ENCODE data around the gene DMD.
"Not testable (repeated sequence)": the region's sequence is repeated elsewhere in the genome, so short reads cannot be mapped to it uniquely, and the experiment has no call there.

Gene DMD

DNA sequence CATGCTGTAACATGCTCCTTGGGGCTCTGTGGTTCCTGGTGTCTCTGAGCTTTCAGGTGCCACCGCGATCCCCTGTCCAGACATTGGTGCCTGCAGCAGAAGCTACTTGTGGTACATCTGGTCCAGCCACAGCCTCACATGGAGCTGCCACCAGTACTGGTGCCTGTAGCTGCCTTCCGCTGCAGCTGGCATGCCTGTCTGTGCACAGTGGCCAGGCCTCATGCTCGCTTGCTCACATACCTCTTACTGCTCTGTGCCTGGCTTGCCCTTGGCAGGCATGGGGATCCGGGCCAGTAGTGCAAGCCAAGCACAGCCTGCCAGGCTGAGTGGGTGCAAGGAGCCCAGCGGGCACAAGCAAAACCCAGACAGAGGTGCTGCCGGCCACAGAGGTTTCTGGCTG, 618.6 kb downstream of the DMD start:
- Mint-ChIP-seq H3K27ac (no peak overlapping the region), H3K27me3 (no peaks in the 10 kb centered on the region), H3K9me3 (peaks cover 3% of the 10 kb centered on the region), H3K4me1 (no peaks in the 10 kb centered on the region), H3K36me3 (no peaks in the 10 kb centered on the region), H3K4me3 (no peak overlapping the region)
- ATAC-seq = no peak

DNA sequence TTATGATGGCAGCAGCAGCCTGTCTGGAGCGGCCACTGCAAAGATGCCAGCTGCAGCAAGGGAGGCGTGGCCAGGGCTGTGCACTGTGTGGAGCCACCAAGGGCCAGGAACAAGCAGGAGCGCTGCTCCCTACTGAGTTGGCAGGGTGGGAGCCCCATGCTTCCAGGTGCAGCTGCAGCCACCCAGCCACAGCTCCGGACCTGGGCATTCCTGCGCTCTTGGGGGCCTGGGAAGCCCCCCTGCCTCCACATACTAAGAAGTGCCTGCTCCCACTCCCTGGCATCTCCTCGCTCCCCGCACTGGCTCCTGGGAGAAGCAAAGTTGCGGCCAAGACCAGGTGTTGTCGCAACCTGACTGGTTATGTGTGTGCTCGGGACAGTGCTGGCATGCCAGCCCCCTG, 619.8 kb downstream of the DMD start:
- H3K27me3 Mint-ChIP-seq = no peaks in the 10 kb centered on the region
- H3K27ac Mint-ChIP-seq = no peak overlapping the region
- no peak overlapping the region for H3K4me3 Mint-ChIP-seq
- H3K36me3 Mint-ChIP-seq = no peaks in the 10 kb centered on the region
- peaks cover 3% of the 10 kb centered on the region for H3K9me3 Mint-ChIP-seq
- H3K4me1 Mint-ChIP-seq = no peaks in the 10 kb centered on the region
- ATAC-seq = no peak

DNA sequence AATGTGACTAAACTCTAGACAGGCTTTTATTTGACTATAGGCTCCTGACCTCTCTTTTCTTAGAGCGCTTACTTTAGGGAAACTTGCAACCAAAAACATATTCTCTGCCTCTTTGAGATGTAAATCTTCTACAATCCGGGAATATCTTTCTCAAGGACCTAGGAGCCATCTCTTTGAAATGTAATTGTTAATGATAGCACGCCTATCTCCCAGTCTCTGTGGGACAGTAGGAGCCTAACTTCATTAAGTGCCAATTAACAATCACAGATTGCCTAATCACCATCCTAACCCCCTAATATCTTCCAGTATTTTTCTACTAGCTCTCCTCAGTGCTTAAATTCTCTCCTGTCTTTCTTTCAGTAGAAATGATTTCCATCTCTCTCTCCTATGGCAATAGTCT, 628.6 kb downstream of the DMD start:
- Mint-ChIP-seq H3K36me3 (no peaks in the 10 kb centered on the region), H3K4me3 (no peak overlapping the region), H3K27ac (no peak overlapping the region), H3K4me1 (no peaks in the 10 kb centered on the region), H3K27me3 (no peaks in the 10 kb centered on the region), H3K9me3 (no peaks in the 10 kb centered on the region)
- ATAC-seq = no peak

DNA sequence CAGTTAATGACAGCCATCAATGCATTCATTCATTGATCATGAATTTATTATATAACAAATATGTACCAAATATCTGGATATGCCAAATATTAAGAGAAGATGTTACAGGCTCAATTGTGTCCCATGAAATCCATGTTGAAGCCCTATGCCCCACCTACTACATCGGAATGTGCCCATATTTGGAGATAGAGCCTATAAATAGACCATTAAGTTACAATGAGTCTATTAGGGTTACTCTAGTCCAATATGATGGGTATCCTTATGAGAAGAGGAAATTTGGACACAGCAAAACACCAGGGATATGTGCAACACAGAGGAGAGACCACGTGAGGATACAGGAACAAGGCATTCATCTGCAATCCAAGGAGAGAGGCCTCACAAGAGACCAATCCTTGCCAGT, 634.5 kb downstream of the DMD start:
- no peaks in the 10 kb centered on the region for H3K36me3 Mint-ChIP-seq
- H3K9me3 Mint-ChIP-seq = no peaks in the 10 kb centered on the region
- no peak overlapping the region for H3K27ac Mint-ChIP-seq
- no peaks in the 10 kb centered on the region for H3K27me3 Mint-ChIP-seq
- no peak for ATAC-seq
- no peak overlapping the region for H3K4me3 Mint-ChIP-seq
- no peaks in the 10 kb centered on the region for H3K4me1 Mint-ChIP-seq

DNA sequence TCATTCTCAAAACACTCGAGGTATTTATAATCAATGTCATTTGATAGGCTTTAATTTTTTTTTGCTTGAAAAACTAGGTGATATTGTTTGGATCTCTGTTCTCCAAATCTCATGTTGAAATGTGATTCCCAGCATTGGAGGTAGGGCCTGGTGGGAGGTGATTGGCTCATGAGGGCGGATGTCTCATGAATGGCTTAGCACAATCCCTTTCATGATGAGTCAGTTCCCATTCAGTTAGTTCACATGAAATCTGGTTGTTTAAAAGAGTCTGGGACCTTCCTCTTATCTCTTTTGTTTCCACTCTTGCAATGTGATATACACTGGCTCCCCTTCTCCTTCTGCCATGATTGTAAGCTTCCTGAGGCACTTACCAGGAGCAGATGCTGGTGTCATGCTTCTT, 638.7 kb downstream of the DMD start:
- H3K4me3 Mint-ChIP-seq = no peak overlapping the region
- no peaks in the 10 kb centered on the region for H3K27me3 Mint-ChIP-seq
- no peaks in the 10 kb centered on the region for H3K4me1 Mint-ChIP-seq
- no peak for ATAC-seq
- no peaks in the 10 kb centered on the region for H3K36me3 Mint-ChIP-seq
- no peak overlapping the region for H3K27ac Mint-ChIP-seq
- H3K9me3 Mint-ChIP-seq = no peaks in the 10 kb centered on the region

DNA sequence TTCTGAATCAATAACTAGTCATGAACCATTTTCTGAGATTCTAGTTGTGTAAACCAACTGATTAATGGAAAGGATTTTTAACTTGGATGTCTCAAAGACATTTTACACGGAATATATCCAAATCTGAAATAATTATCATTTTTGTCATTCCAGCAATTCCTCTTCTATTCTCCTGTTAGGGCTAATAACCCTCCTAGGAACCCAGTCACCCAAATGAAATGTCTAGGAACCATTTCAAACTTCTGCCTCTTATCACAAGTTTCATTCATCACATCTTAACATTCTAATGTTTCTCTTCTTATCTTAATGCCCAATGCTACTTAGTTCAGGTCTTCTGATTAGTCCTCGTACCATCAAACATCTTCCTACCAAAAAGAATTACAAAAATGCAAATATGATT, 639.8 kb downstream of the DMD start:
- no peak overlapping the region for H3K4me3 Mint-ChIP-seq

DNA sequence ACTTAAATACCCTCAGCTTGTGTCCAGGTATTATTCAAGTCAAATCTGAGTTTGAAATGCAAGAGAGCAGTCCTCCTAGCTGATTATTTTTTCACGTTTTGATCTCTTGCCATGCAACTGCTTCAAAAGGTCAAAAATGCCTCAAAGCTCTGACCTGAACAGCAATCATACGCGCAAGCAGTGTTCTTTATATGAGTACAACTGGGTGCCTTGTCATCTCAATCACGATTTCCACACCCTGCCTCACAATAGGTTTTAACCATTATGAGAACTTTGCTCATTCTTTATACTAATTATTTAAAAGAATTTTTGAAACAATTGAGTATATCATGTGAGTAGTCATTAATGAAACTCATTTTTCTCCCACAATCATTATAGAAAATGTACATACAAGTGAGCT, 649.1 kb downstream of the DMD start:
- no peaks in the 10 kb centered on the region for H3K36me3 Mint-ChIP-seq
- no peak overlapping the region for H3K4me3 Mint-ChIP-seq
- no peaks in the 10 kb centered on the region for H3K27me3 Mint-ChIP-seq
- H3K4me1 Mint-ChIP-seq = no peaks in the 10 kb centered on the region
- no peaks in the 10 kb centered on the region for H3K9me3 Mint-ChIP-seq
- H3K27ac Mint-ChIP-seq = no peak overlapping the region
- ATAC-seq = no peak

More for the DNA sequence above, 639.8 kb downstream of the DMD start:
- no peaks in the 10 kb centered on the region for H3K27me3 Mint-ChIP-seq
- H3K36me3 Mint-ChIP-seq = no peaks in the 10 kb centered on the region
- no peaks in the 10 kb centered on the region for H3K4me1 Mint-ChIP-seq
- no peak overlapping the region for H3K27ac Mint-ChIP-seq
- ATAC-seq = no peak
- H3K9me3 Mint-ChIP-seq = no peaks in the 10 kb centered on the region

DNA sequence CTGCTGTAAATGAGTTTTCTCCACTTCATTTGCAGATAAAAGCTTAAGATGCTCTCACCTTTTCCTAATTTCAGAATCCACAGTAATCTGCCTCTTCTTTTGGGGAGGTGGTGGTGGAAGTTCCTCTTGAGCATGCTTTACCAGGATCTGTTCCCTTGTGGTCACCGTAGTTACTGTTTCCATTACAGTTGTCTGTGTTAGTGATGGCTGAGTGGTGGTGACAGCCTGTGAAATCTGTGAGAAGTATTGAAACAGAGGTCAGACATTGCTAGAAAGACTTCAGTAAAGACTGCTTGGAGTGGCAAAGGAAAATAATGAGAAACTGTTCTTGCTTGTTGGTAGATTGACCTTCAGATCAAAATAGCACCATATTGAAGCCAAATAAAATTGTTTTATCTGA, 666.2 kb downstream of the DMD start:
- no peaks in the 10 kb centered on the region for H3K4me1 Mint-ChIP-seq
- no peak overlapping the region for H3K4me3 Mint-ChIP-seq
- no peak overlapping the region for H3K27ac Mint-ChIP-seq
- no peaks in the 10 kb centered on the region for H3K9me3 Mint-ChIP-seq
- no peaks in the 10 kb centered on the region for H3K36me3 Mint-ChIP-seq
- H3K27me3 Mint-ChIP-seq = no peaks in the 10 kb centered on the region
- no peak for ATAC-seq

DNA sequence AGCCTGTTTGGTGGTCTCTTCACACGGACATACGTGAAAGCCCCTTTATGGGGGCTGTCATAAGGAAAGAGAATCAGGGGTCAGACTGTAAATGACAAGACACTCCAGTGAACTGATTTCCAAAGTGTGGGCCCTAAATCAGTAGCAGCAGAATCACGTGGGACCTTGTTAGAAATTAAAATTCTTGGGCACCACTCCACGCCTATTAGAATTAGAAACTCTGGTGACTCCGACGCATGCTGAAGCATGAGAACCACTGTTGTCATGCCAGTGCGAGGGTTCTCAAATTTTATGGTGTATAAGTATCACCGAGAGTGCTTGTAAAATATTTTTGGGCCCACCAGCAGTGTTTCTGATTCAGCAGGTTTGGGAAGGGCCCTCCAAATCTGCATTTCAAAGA, 672.8 kb downstream of the DMD start:
- no peak for ATAC-seq
- no peaks in the 10 kb centered on the region for H3K9me3 Mint-ChIP-seq
- H3K36me3 Mint-ChIP-seq = no peaks in the 10 kb centered on the region
- H3K27ac Mint-ChIP-seq = no peak overlapping the region
- no peaks in the 10 kb centered on the region for H3K27me3 Mint-ChIP-seq
- H3K4me3 Mint-ChIP-seq = no peak overlapping the region
- no peaks in the 10 kb centered on the region for H3K4me1 Mint-ChIP-seq

DNA sequence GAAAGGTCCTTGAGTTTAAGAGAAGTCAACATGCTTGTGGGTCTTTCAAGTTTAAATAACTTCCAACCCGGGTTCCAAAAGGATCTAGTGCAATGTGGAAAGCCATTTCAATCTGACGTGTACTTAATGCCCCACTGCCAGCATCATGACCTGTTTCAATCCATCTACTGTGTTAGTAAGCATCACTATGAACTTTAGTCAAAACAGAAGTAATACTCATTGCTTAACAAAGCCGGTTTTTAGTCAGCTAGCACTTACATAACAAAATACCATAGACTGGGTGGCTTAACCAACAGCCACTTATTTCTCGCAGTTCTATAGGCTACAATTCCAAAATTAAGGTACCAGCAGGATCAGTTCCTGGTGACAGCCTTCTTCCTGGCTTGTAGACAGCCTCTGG, 677.5 kb downstream of the DMD start:
- H3K36me3 Mint-ChIP-seq = no peaks in the 10 kb centered on the region

DNA sequence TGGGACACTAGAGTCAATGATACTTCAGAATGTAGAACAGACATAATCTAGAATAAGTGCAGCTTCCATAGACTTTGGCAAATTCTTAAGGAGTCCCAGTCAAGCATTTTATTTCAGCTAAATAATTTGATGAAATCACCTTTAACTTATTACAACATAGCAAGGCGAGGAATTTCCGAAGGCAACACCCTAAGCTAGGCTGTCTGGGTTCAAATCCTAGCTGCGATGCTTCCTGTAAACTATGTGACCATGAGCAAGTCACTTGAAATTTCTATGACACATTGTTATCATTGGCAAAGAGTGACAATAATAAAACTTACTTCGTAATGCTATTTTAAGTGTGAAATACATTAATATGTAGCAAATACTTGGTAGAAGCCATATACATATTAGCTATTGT, 679.1 kb downstream of the DMD start:
- H3K27me3 Mint-ChIP-seq = no peaks in the 10 kb centered on the region
- no peaks in the 10 kb centered on the region for H3K4me1 Mint-ChIP-seq
- H3K9me3 Mint-ChIP-seq = no peaks in the 10 kb centered on the region
- H3K4me3 Mint-ChIP-seq = no peak overlapping the region
- ATAC-seq = no peak
- no peak overlapping the region for H3K27ac Mint-ChIP-seq
- H3K36me3 Mint-ChIP-seq = no peaks in the 10 kb centered on the region

More for the DNA sequence above, 677.5 kb downstream of the DMD start:
- Mint-ChIP-seq H3K27me3 (no peaks in the 10 kb centered on the region), H3K27ac (no peak overlapping the region), H3K9me3 (no peaks in the 10 kb centered on the region), H3K4me1 (no peaks in the 10 kb centered on the region), H3K4me3 (no peak overlapping the region)
- ATAC-seq = no peak

DNA sequence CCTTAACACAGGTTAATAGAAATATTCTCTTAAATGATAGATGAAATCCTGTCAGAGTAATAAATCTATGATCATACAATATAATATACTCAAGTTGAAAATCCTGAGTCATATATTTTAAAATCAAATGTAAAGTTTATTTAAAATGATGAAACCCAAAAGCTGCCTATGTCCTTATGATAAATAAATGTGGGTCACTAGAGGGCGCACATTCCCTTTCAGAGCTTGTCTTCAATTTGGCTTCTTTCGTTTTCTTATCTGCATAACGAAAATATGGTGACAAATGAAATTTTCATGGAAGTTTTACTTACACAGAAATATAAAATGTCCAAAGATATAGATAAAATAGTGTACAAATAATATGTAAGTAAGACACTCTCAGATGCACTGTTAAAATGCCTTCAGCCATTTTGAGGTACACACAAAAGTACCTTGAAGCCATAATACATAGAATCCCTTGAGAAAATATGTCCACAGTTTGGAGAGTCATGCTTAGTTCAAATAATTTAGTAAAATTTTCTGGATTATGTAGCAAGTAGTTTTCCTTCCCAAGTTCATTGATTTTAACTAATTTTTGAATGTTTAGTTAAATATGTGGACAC, 680.4 kb downstream of the DMD start:
- H3K27ac Mint-ChIP-seq = no peak overlapping the region
- no peak for ATAC-seq
- H3K9me3 Mint-ChIP-seq = no peaks in the 10 kb centered on the region
- no peaks in the 10 kb centered on the region for H3K4me1 Mint-ChIP-seq
- no peaks in the 10 kb centered on the region for H3K27me3 Mint-ChIP-seq
- no peak overlapping the region for H3K4me3 Mint-ChIP-seq
- no peaks in the 10 kb centered on the region for H3K36me3 Mint-ChIP-seq

DNA sequence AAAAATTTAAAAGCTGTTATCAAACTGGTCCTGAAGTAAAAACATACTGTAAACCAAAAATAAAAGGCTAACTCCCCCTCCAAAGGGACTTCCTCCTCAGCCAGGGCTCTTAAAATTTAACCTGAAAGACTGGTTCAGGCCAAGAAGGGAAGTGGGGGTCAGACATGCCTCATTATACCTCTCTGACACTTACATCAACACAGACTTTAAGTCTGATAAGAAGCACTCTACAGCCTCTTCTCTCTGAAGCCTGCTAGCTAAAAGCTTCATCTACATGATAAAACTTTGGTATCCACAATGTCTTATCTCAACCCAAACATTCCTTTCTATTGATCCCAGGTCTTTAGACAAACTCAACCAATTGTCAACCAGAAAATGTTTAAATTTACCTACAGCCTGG, 682.9 kb downstream of the DMD start:
- not testable (repeated sequence) for H3K4me3 Mint-ChIP-seq, H3K9me3 Mint-ChIP-seq, ATAC-seq, H3K4me1 Mint-ChIP-seq, H3K27me3 Mint-ChIP-seq, H3K36me3 Mint-ChIP-seq, H3K27ac Mint-ChIP-seq

DNA sequence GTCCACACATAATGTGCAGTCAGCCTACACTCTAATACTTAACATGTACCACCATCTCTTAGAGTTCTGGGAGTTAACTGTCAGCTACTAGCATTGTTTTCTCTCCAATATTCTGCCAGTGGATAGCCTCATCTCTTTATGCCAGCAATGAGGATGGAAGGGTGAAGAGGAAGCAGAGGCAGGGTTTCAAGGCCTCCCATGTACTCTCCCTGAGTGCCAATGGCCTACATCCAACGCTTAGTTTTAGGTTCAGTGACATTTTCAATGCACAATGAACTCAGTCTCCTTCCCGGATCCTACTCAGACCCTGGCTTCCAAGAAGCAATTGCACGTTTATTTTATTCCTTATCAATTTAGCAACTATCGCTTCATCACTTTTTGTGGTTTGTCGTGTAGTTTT, 686.1 kb downstream of the DMD start:
- Mint-ChIP-seq H3K4me1 (peaks cover 10% of the 10 kb centered on the region), H3K36me3 (no peaks in the 10 kb centered on the region), H3K27me3 (no peaks in the 10 kb centered on the region), H3K27ac (no peak overlapping the region), H3K9me3 (no peaks in the 10 kb centered on the region), H3K4me3 (no peak overlapping the region)
- ATAC-seq = no peak

DNA sequence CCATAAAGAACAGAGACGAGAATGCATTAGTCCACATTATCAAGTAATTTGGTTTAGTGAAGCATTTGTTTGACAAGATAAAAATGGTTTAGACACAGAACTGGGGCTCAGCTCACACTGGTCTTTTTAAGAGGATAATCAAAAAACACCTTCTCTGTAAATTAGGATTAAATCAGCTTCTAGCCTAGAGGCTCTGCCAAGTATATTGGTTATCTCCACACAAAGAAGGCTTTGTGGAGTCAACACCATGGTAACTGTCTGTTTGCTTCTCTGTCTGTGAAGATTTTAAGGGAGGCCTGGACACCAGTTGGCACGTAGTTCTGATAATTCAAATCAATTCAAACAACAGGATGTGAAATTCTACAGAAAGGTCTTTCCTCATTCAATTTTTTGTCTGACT, 687.0 kb downstream of the DMD start:
- Mint-ChIP-seq H3K27me3 (no peaks in the 10 kb centered on the region), H3K27ac (no peak overlapping the region), H3K4me1 (peaks cover 10% of the 10 kb centered on the region), H3K36me3 (no peaks in the 10 kb centered on the region), H3K9me3 (no peaks in the 10 kb centered on the region), H3K4me3 (no peak overlapping the region)
- ATAC-seq = no peak

DNA sequence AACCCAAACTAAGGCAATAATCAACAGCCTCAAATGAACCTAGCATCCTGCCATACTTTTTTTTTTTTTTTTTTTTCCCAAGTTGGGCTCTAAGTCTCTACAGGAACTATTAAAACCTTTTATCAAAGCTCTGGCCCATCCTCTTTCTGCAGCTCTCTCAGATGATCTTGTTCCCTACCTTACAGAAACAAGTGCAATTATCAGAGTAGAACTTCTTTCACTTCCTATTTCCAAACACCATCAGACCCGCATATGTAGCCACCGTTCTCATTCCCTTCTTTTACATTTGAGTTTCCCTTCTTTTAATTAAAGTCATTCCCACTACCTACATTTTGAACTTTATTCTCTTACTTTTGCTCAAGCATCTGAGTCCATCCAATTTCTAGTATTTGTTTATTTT, 690.6 kb downstream of the DMD start:
- ATAC-seq = no peak

DNA sequence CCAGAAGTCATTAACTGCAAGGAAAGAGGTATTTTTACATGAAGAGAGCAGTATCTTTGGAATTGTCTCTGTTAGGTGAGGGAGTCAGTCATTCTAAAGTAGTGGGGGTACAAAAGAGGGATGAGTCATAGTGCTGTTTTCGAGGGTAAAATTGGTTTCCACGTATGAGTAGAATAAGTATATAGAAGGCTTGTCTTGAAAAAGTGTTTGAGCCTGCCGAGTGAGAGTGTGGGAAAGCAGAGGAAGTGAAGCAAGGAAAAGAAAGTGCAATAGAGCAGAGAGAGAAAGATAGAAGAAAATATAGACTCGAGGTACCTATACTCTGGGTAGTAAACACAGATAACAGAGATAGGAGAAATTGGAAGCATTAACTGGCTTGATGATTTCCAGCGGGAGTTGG, 696.4 kb downstream of the DMD start:
- H3K4me3 Mint-ChIP-seq = no peak overlapping the region
- no peaks in the 10 kb centered on the region for H3K27me3 Mint-ChIP-seq
- H3K36me3 Mint-ChIP-seq = no peaks in the 10 kb centered on the region
- H3K4me1 Mint-ChIP-seq = peaks cover 13% of the 10 kb centered on the region
- H3K9me3 Mint-ChIP-seq = no peaks in the 10 kb centered on the region
- ATAC-seq = peak; percentile 45
- H3K27ac Mint-ChIP-seq = no peak overlapping the region

More for the DNA sequence above, 690.6 kb downstream of the DMD start:
- Mint-ChIP-seq H3K4me1 (peaks cover 10% of the 10 kb centered on the region), H3K36me3 (no peaks in the 10 kb centered on the region), H3K4me3 (no peak overlapping the region), H3K9me3 (no peaks in the 10 kb centered on the region), H3K27me3 (no peaks in the 10 kb centered on the region), H3K27ac (no peak overlapping the region)
